HepG2 (cell line): Measurements from ENCODE around the gene BCL6B. TPM values are rescaled to one million over a fixed set of nuclear protein-coding genes. Genes with fewer than 3 reads are reported as not detected.

Experiments
- microRNA counts: library from miRNA; unstranded; fragments of <30 nt; microRNA quantifications from one replicate; lab custom pipeline; 2015
- polyA plus RNA-seq, 8 experiments: library from polyadenylated mRNA; depleted of rRNA in 3 of 8; stranded (reverse) in 7 of 8; unstranded in 1 of 8; fragments of >200 nt; fragmentation: Illumina TruSeq in 4 of 8; extraction: Trizol in 4 of 8; gene quantifications; 2 replicates each; pipeline versions ENCODE4 v1.2.1 to v1.2.3, GENCODE V29; 2011 to 2016; ENCODE audit warnings: low read depth in 4 of 8, missing spikeins in 1 of 8, mixed read lengths in 1 of 8; ENCODE audit not compliant: insufficient read depth in 1 of 8
- small RNA-seq, 3 experiments: library from RNA; depleted of rRNA; stranded (forward); fragments of <200 nt; gene quantifications; one replicate each; pipeline ENCODE3, GENCODE V24; 2012; ENCODE audit warnings: low read depth in 2 of 3, low replicate concordance in 1 of 3; ENCODE audit not compliant: insufficient read length in 3 of 3, insufficient read depth in 2 of 3
- total RNA-seq, 5 experiments: library from RNA; depleted of rRNA; stranded (reverse); fragments of >200 nt; fragmentation: Illumina TruSeq; extraction: Trizol; gene quantifications; 2 replicates each; pipeline ENCODE4 v1.2.3, GENCODE V29; 2016; ENCODE audit warnings: low read depth in 1 of 5

BCL6B gene
- total and polyA plus RNA-seq, 2 of the 13 experiments (the other 11 are each of a cell fraction or from before 2014, with no cell fraction given): not detected

MicroRNA genes within 50 kb of the gene (microRNA counts, 767-probe panel; counts per million panel counts)
- microRNA hsa-miR-195-5p (lab: Ali Mortazavi, UCI) (not detected), microRNA hsa-miR-497-5p (lab: Ali Mortazavi, UCI) (not detected)

Small RNA genes lying within 50 kb of the gene (small RNA-seq; reads per million reads assigned to genes)
- gene AC120057.1: 0 reads per million in 3 experiments

Other genes with a start within 250 kb of the BCL6B start
- not detected in 2 replicates for gene FBXO39, start 246.8 kb upstream of the BCL6B start, total RNA-seq (2016; rRNA removed; fragmentation: Illumina TruSeq; extraction: Trizol)
- gene FBXO39, start 246.8 kb upstream of the BCL6B start, polyA plus RNA-seq (2011; rRNA removed): 0.09 and 0.17 TPM in 2 replicates
- not detected in 2 replicates for gene TEKT1, start 191.3 kb upstream of the BCL6B start, total RNA-seq (2016; rRNA removed; fragmentation: Illumina TruSeq; extraction: Trizol)
- gene TEKT1, start 191.3 kb upstream of the BCL6B start, polyA plus RNA-seq (2011; rRNA removed): not detected in 2 replicates
- gene ALOX12, start 27.0 kb upstream of the BCL6B start, total RNA-seq (2016; rRNA removed; fragmentation: Illumina TruSeq; extraction: Trizol): not detected in 2 replicates
- gene ALOX12, start 27.0 kb upstream of the BCL6B start, polyA plus RNA-seq (2011; rRNA removed): not detected in 2 replicates
- gene RNASEK, start 10.4 kb upstream of the BCL6B start, total RNA-seq (2016; rRNA removed; fragmentation: Illumina TruSeq; extraction: Trizol): 41.5 and 57.2 TPM in 2 replicates
- gene RNASEK, start 10.4 kb upstream of the BCL6B start, polyA plus RNA-seq (2011; rRNA removed): 113 and 121 TPM in 2 replicates
- 1.9 and 3.0 TPM in 2 replicates for gene SLC16A13, start 13.0 kb downstream of the BCL6B start, total RNA-seq (2016; rRNA removed; fragmentation: Illumina TruSeq; extraction: Trizol)
- 2.2 and 3.4 TPM in 2 replicates for gene SLC16A13, start 13.0 kb downstream of the BCL6B start, polyA plus RNA-seq (2011; rRNA removed)
- not detected in 2 replicates for gene SLC16A11, start 21.0 kb downstream of the BCL6B start, total RNA-seq (2016; rRNA removed; fragmentation: Illumina TruSeq; extraction: Trizol)
- not detected in 2 replicates for gene SLC16A11, start 21.0 kb downstream of the BCL6B start, polyA plus RNA-seq (2011; rRNA removed)
- gene CLEC10A, start 57.2 kb downstream of the BCL6B start, total RNA-seq (2016; rRNA removed; fragmentation: Illumina TruSeq; extraction: Trizol): not detected in 2 replicates
- gene CLEC10A, start 57.2 kb downstream of the BCL6B start, polyA plus RNA-seq (2011; rRNA removed): 0.33 and 0.65 TPM in 2 replicates
- 142 and 320 TPM in 2 replicates for gene ASGR2, start 91.8 kb downstream of the BCL6B start, total RNA-seq (2016; rRNA removed; fragmentation: Illumina TruSeq; extraction: Trizol)
- gene ASGR2, start 91.8 kb downstream of the BCL6B start, polyA plus RNA-seq (2011; rRNA removed): 754 and 762 TPM in 2 replicates
- gene ASGR1, start 156.3 kb downstream of the BCL6B start, total RNA-seq (2016; rRNA removed; fragmentation: Illumina TruSeq; extraction: Trizol): 156 and 353 TPM in 2 replicates
- gene ASGR1, start 156.3 kb downstream of the BCL6B start, polyA plus RNA-seq (2011; rRNA removed): 796 and 885 TPM in 2 replicates
- 0.25 and 0.71 TPM in 2 replicates for gene DLG4, start 196.8 kb downstream of the BCL6B start, total RNA-seq (2016; rRNA removed; fragmentation: Illumina TruSeq; extraction: Trizol)
- 3.9 and 4.3 TPM in 2 replicates for gene DLG4, start 196.8 kb downstream of the BCL6B start, polyA plus RNA-seq (2011; rRNA removed)
- gene ACADVL, start 196.9 kb downstream of the BCL6B start, total RNA-seq (2016; rRNA removed; fragmentation: Illumina TruSeq; extraction: Trizol): 106 and 219 TPM in 2 replicates
- gene ACADVL, start 196.9 kb downstream of the BCL6B start, polyA plus RNA-seq (2011; rRNA removed): 412 and 521 TPM in 2 replicates
- gene DVL2, start 211.5 kb downstream of the BCL6B start, total RNA-seq (2016; rRNA removed; fragmentation: Illumina TruSeq; extraction: Trizol): 27.2 and 38.2 TPM in 2 replicates
- 5.7 and 7.0 TPM in 2 replicates for gene DVL2, start 211.5 kb downstream of the BCL6B start, polyA plus RNA-seq (2011; rRNA removed)
- gene PHF23, start 216.4 kb downstream of the BCL6B start, total RNA-seq (2016; rRNA removed; fragmentation: Illumina TruSeq; extraction: Trizol): 33.2 and 37.5 TPM in 2 replicates
- gene PHF23, start 216.4 kb downstream of the BCL6B start, polyA plus RNA-seq (2011; rRNA removed): 27.6 and 30.9 TPM in 2 replicates
- gene GABARAP, start 219.4 kb downstream of the BCL6B start, total RNA-seq (2016; rRNA removed; fragmentation: Illumina TruSeq; extraction: Trizol): 161 and 239 TPM in 2 replicates
- 274 and 310 TPM in 2 replicates for gene GABARAP, start 219.4 kb downstream of the BCL6B start, polyA plus RNA-seq (2011; rRNA removed)
- 19.8 and 32.0 TPM in 2 replicates for gene CTDNEP1, start 228.7 kb downstream of the BCL6B start, total RNA-seq (2016; rRNA removed; fragmentation: Illumina TruSeq; extraction: Trizol)
- gene CTDNEP1, start 228.7 kb downstream of the BCL6B start, polyA plus RNA-seq (2011; rRNA removed): 118 and 126 TPM in 2 replicates
- gene ELP5, start 229.2 kb downstream of the BCL6B start, total RNA-seq (2016; rRNA removed; fragmentation: Illumina TruSeq; extraction: Trizol): 68.0 and 69.8 TPM in 2 replicates
- gene ELP5, start 229.2 kb downstream of the BCL6B start, polyA plus RNA-seq (2011; rRNA removed): 67.6 and 75.4 TPM in 2 replicates
- gene CLDN7, start 239.4 kb downstream of the BCL6B start, total RNA-seq (2016; rRNA removed; fragmentation: Illumina TruSeq; extraction: Trizol): not detected in 2 replicates
- not detected in 2 replicates for gene CLDN7, start 239.4 kb downstream of the BCL6B start, polyA plus RNA-seq (2011; rRNA removed)